ENCODE results near the gene PLEKHB2.
"Not testable (repeated sequence)": the region's sequence is repeated elsewhere in the genome, so short reads cannot be mapped to it uniquely, and the experiment has no call there.

Gene PLEKHB2

GRCh38 chr2:131142849-131143248, 37.7 kb downstream of the PLEKHB2 start:
- no peak overlapping the region for H3K4me3 ChIP-seq (ENCODE audit: low read depth, low read length)

- H3K4me3 ChIP-seq (ENCODE audit: low read depth, low read length), result no peak overlapping the region
Measured at GRCh38 chr2:131143803-131144202, 38.7 kb downstream of the PLEKHB2 start.

GRCh38 chr2:131145040-131145439, 39.9 kb downstream of the PLEKHB2 start:
- no peak overlapping the region for H3K4me3 ChIP-seq (ENCODE audit: low read depth, low read length)

- no peak overlapping the region for H3K4me3 ChIP-seq (ENCODE audit: low read depth, low read length)
Measured at GRCh38 chr2:131146231-131146630, 41.1 kb downstream of the PLEKHB2 start.

- H3K4me3 ChIP-seq (ENCODE audit: low read depth, low read length), result no peak overlapping the region
Measured at GRCh38 chr2:131146749-131147148, 41.6 kb downstream of the PLEKHB2 start.

- no peak overlapping the region for H3K4me3 ChIP-seq (ENCODE audit: low read depth, low read length)
Measured at GRCh38 chr2:131148426-131148825, 43.3 kb downstream of the PLEKHB2 start.

GRCh38 chr2:131150109-131150508, 45.0 kb downstream of the PLEKHB2 start:
- not testable (repeated sequence) for H3K4me3 ChIP-seq (ENCODE audit: low read depth, low read length)

- no peak overlapping the region for H3K4me3 ChIP-seq (ENCODE audit: low read depth, low read length)
Measured at GRCh38 chr2:131151398-131151797, 46.3 kb downstream of the PLEKHB2 start.

GRCh38 chr2:131152074-131152473, 46.9 kb downstream of the PLEKHB2 start:
- H3K4me3 ChIP-seq (ENCODE audit: low read depth, low read length), result no peak overlapping the region

GRCh38 chr2:131153529-131153928, 48.4 kb downstream of the PLEKHB2 start:
- H3K4me3 ChIP-seq (ENCODE audit: low read depth, low read length), result no peak overlapping the region

- H3K4me3 ChIP-seq (ENCODE audit: low read depth, low read length), result no peak overlapping the region
Measured at GRCh38 chr2:131154071-131154531, 49.0 kb downstream of the PLEKHB2 start.

- no peak overlapping the region for H3K4me3 ChIP-seq (ENCODE audit: low read depth, low read length)
Measured at GRCh38 chr2:131154647-131155046, 49.5 kb downstream of the PLEKHB2 start.

GRCh38 chr2:131155208-131155855, 50.2 kb downstream of the PLEKHB2 start:
- no peak overlapping the region for H3K4me3 ChIP-seq (ENCODE audit: low read depth, low read length)

- no peak overlapping the region for H3K4me3 ChIP-seq (ENCODE audit: low read depth, low read length)
Measured at GRCh38 chr2:131156452-131157149, 51.5 kb downstream of the PLEKHB2 start.

GRCh38 chr2:131165562-131165961, 60.4 kb downstream of the PLEKHB2 start:
- not testable (repeated sequence) for H3K4me3 ChIP-seq (ENCODE audit: low read depth, low read length)

GRCh38 chr2:131168538-131168937, 63.4 kb downstream of the PLEKHB2 start:
- H3K4me3 ChIP-seq (ENCODE audit: low read depth, low read length), result no peak overlapping the region

- not testable (repeated sequence) for H3K4me3 ChIP-seq (ENCODE audit: low read depth, low read length)
Measured at GRCh38 chr2:131178050-131178449, 72.9 kb downstream of the PLEKHB2 start.

GRCh38 chr2:131178721-131179418, 73.7 kb downstream of the PLEKHB2 start:
- not testable (repeated sequence) for H3K4me3 ChIP-seq (ENCODE audit: low read depth, low read length)

- H3K4me3 ChIP-seq (ENCODE audit: low read depth, low read length), result not testable (repeated sequence)
Measured at GRCh38 chr2:131181451-131181850, 76.3 kb downstream of the PLEKHB2 start.

- not testable (repeated sequence) for H3K4me3 ChIP-seq (ENCODE audit: low read depth, low read length)
Measured at GRCh38 chr2:131193421-131193820, 88.3 kb downstream of the PLEKHB2 start.

GRCh38 chr2:131196186-131196585, 91.0 kb downstream of the PLEKHB2 start:
- not testable (repeated sequence) for H3K4me3 ChIP-seq (ENCODE audit: low read depth, low read length)
